GM18526 (cell line): ENCODE measurements around the gene TNK2.

Experiments used
- POLR2A ChIP-seq: IDR thresholded peaks from 3 replicates; pipeline ENCODE4 v1.6.1; 2011; ENCODE audit not compliant: insufficient read length; ENCODE audit errors: extremely low read depth

TNK2 gene

GRCh38 chr3:195876297-195877064 lies 31.9 kb downstream of the TNK2 start:
- no peak for TF ChIP-seq POLR2A

- no peak for TF ChIP-seq POLR2A
Observed at GRCh38 chr3:195875482-195876236, 32.7 kb downstream of the TNK2 start.

- TF ChIP-seq POLR2A, result no peak
Observed at GRCh38 chr3:195873971-195874370, 34.4 kb downstream of the TNK2 start.

GRCh38 chr3:195873281-195873887 lies 35.0 kb downstream of the TNK2 start:
- no peak for TF ChIP-seq POLR2A

GRCh38 chr3:195872800-195873199 lies 35.6 kb downstream of the TNK2 start:
- no peak for TF ChIP-seq POLR2A

GRCh38 chr3:195872097-195872496 lies 36.3 kb downstream of the TNK2 start:
- no peak for TF ChIP-seq POLR2A

- no peak for TF ChIP-seq POLR2A
Observed at GRCh38 chr3:195870937-195871336, 37.4 kb downstream of the TNK2 start.

GRCh38 chr3:195870442-195870841 lies 37.9 kb downstream of the TNK2 start:
- no peak for TF ChIP-seq POLR2A

GRCh38 chr3:195869413-195870001 lies 38.8 kb downstream of the TNK2 start:
- no peak for TF ChIP-seq POLR2A

- no peak for TF ChIP-seq POLR2A
Observed at GRCh38 chr3:195868866-195869412, 39.4 kb downstream of the TNK2 start.

- TF ChIP-seq POLR2A, result no peak
Observed at GRCh38 chr3:195868336-195868865, 40.0 kb downstream of the TNK2 start.

- TF ChIP-seq POLR2A, result no peak
Observed at GRCh38 chr3:195867631-195868335, 40.6 kb downstream of the TNK2 start.

GRCh38 chr3:195866686-195867511 lies 41.5 kb downstream of the TNK2 start:
- TF ChIP-seq POLR2A, result no peak

- TF ChIP-seq POLR2A, result no peak
Observed at GRCh38 chr3:195865752-195866151, 42.6 kb downstream of the TNK2 start.
